Left cardiac atrium (tissue), 4 donors: ENCODE results near the gene MPPED1. TPM values are rescaled to one million over a fixed set of nuclear protein-coding genes. Genes with fewer than 3 reads are reported as not detected.

Experiments
- ATAC-seq, 2 donors: fragments of 200-7000 bp; cut with Tn5 transposase; one replicate each; pipeline ENCODE4 v1.9.1; 2020; ENCODE audit warnings: mild to moderate bottlenecking in 2 of 2, moderate library complexity in 2 of 2
- DNase-seq: peaks from one replicate; pipeline ENCODE4 v3.0.0-alpha.2; 2020
- intact Hi-C, 2 donors: fragments of 100-400 bp; cut with DNase I; formaldehyde crosslinking; loops; one replicate each; pipeline versions ENCODE4 v1.14.1 to v1.15.1; 2022 to 2023
- total RNA-seq, 2 donors: library from RNA; stranded (reverse); fragmentation: NEBNext Ultra II Directional; extraction: Animal tissue kit (Norgen Biotek cat#: 25700); gene quantifications; one replicate each; pipeline ENCODE4 v1.2.1, GENCODE V29; 2021
- donor health status: DM: no; HTN: yes; CAD: no.
- donor health status: DM: no; HTN: yes; CAD: no; lungs with severe emphysema.
- donor health status: DM: yes; HTN: yes; CAD: no.
- donor health status: Dilated cardiomyopathy.

The MPPED1 gene
- total RNA-seq, 2 donors from 2014 or later: 0.12 TPM; not detected in 1

DNA sequence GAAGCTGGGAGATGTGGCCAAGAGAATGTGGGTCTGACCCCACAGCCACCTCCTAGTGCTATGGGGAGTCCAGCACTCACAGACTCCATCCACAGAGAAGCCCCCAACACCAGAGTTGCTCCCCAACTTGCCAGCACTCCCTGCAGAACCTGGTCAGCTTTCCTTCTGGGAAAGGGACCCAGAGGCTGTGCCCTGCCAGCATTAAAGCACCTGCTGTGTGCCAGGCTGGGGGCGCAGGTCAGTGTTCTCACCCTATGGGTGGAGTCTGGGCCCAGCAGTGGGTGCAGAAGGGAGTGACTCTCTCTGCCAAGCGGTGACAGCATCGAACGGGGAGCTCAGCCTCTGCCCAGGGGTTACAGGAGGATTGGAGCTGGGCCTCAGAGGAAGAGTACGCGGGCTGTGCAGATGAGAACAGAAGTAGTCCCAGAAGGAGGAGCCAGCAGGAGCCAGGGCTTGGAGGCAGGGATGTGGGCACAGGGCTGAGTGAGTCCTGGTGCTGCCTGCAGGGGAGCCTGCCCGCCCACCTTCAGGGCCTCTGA lies 114.4 kb downstream of the MPPED1 start:
- intact Hi-C loops: no loop called here
- DNase-seq: no peak
- no peak for ATAC-seq

DNA sequence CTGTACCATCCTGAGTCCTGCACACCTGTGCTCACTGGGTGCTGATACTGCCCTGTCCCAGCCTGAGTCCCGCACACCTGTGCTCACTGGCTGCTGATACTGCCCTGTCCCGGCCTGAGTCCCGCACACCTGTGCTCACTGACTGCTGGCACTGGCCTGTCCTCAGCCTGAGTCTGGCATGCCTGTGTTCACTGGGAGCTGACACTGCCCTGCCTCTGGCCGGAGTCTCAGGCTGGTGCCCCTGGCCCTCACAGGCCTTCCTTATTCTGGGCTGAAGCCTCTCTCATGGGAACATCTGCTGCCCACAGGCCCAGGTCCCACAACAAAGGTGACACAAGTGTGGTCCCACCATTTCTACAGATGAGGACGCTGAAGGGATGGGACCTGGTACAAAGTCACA lies 115.1 kb downstream of the MPPED1 start:
- ATAC-seq (no peak), DNase-seq (no peak)
- intact Hi-C loops: no loop called here

DNA sequence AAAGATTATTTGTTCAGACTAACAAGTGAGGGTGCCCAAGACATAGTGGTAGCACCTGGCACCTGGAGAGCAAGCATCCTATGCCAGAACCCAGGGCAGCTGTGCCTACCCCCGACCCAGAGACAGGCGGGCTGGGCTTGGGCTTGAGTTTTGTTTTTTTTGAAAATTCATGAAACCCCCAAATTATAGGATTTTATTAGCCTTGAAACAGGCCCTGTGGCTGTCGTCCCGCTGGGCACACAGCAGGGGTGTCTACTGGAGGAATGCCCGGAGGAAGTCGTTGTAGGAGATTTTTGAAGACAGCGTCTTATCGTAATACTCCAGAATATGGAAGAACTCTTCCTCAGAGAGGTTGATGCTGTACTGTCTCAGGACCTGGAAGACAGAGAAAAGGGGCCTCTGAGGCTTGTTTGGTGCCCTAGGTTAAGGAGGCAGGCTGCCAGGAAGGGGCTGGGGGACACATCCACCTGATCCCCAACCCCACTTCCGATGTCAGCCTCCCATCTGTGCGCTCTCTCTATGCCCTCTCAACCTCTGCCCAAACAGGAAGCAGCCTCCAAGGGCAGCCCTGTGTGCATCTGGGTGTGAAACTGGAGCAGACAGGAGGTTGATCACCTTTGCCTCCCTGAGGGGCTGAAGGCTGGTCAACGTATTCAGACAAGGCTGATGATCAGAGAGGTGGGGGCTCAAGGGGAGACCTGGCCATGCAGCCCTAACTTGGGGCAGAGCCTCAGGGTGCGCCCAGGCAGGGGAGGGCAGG lies 117.0 kb downstream of the MPPED1 start:
- intact Hi-C loops: no loop called here
- ATAC-seq (no peak), DNase-seq (no peak)

DNA sequence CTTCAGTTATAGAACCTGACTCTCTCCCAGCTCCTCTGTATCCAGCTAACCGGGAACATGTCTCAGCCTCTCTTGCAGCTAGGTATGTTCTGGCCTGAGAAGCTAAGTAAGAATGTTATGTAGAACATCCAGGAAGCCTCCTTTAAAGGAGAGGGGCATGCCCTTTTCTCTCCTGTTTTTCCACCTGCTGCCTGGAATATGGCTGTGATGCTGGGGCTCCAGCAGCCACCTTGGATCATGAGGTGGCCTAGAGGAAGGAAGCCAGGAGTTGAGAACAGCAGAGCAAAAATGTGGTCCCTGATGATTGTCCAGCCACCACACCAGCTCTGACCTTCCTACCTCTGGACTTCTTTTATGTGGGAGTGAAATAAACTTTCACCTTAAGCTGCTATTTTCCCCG lies 117.6 kb downstream of the MPPED1 start:
- intact Hi-C loops: no loop called here
- no peak for ATAC-seq

GRCh38 chr22:43529934-43530333 lies 118.1 kb downstream of the MPPED1 start:
- intact Hi-C loops: no loop called here
- ATAC-seq: no peak
- no peak for DNase-seq

More for the DNA sequence above, 117.6 kb downstream of the MPPED1 start:
- DNase-seq: no peak

GRCh38 chr22:43530349-43531201 lies 118.8 kb downstream of the MPPED1 start:
- DNase-seq: no peak
- intact Hi-C loops: no loop called here
- ATAC-seq: no peak

- DNase-seq (no peak), ATAC-seq (no peak)
- intact Hi-C loops: no loop called here
Measured at GRCh38 chr22:43531651-43532050, 119.8 kb downstream of the MPPED1 start.

- ATAC-seq (no peak), DNase-seq (no peak)
- intact Hi-C loops: no loop called here
Measured at GRCh38 chr22:43532301-43533155, 120.7 kb downstream of the MPPED1 start.

DNA sequence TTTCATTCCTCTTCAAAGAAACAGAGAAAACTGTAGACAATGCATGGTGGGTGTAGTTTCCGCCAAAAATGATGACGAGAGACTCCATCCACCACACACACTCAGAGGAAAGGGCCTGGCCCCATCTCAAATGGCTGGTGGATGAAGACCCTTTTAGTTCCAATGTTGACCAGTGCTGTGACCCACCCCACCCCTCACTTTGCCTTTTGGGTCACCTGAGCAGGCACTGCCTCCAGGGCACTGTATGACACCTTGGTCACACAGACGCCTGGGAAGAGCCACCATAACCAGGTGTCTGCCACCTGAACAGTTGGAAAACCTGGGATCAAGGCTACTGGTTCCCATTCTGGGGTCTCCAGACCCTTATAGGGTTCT lies 121.3 kb downstream of the MPPED1 start:
- no peak for DNase-seq
- intact Hi-C loops: no loop called here
- no peak for ATAC-seq

GRCh38 chr22:43533656-43534428 lies 122.0 kb downstream of the MPPED1 start:
- ATAC-seq: no peak
- no peak for DNase-seq
- intact Hi-C loops: no loop called here

GRCh38 chr22:43534916-43535315 lies 123.1 kb downstream of the MPPED1 start:
- intact Hi-C loops: no loop called here
- ATAC-seq: no peak

DNA sequence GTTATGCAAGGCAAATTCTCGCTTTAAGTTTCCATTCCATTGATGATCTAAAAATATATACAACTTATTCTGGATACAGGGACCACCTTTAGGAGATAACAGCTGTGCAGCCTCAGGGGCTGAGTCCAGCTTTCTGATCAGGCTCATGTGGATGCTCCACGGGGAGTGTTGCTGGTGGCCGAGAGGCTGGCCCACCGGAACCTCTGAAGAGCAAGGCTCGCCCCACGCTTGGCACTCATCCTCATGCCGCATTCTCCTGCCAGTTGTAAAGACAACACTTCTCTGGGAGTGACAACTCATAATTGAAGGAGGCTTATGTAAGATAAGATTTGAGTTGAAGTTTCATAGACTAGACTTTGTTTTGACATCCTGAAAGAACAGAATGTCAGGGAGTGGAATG lies 123.5 kb downstream of the MPPED1 start:
- ATAC-seq: peak in 1 of 2 donors; percentile 21
- intact Hi-C loops: no loop called here

More at GRCh38 chr22:43534916-43535315, 123.1 kb downstream of the MPPED1 start:
- DNase-seq: no peak

GRCh38 chr22:43535741-43536140 lies 123.9 kb downstream of the MPPED1 start:
- no peak for DNase-seq
- ATAC-seq: peak in 1 of 2 donors; percentile 23
- intact Hi-C loops: no loop called here

More for the DNA sequence above, 123.5 kb downstream of the MPPED1 start:
- DNase-seq: no peak

- ATAC-seq (no peak), DNase-seq (no peak)
- intact Hi-C loops: no loop called here
Measured at GRCh38 chr22:43537019-43537585, 125.3 kb downstream of the MPPED1 start.

DNA sequence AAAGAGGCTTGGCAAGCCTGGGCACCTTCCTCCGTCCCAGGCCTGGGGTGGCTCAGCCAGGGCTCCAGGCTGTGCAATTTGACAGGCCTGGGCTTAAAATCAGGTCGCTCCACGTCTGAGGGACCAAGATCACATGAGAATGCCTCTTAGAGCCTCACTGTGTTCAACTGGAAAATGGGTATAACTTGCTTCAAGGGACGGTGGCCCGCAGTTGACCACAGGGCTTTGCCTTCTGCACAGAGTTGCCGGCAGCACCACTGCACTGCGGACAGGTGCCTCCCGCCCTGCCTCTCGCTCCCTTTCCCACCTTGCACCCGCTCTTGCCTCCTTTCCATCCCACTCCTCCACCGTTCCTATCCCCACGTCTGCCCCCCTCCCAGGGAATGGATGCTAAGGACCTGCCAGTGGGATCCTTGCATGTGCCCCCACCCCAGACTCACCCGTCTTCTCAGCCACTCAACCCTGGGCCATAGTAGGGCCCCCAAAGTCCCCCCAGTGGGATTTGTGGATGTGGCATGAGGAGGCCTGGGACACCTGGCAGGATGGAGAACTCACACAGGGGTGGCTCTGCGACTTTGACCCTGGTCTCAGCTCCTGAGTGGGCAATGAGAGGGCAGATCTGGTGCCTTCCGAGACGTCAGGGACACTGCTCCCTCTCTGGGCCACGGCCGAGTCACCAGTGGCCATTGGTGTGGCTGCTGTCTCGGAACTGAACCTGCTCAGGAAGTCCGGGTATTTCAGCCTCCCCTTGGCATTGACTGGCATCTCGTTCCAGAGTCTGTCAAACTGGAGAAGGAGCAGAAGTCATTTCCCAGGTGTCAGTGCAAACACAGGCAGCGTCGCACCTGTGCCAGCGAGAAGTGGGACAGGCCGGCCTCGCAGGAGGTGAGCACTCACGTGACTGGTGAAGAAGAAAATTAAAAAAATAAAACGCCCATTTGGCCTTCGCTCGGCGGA lies 128.0 kb downstream of the MPPED1 start:
- ATAC-seq (no peak), DNase-seq (no peak)
- intact Hi-C loops: no loop called here

DNA sequence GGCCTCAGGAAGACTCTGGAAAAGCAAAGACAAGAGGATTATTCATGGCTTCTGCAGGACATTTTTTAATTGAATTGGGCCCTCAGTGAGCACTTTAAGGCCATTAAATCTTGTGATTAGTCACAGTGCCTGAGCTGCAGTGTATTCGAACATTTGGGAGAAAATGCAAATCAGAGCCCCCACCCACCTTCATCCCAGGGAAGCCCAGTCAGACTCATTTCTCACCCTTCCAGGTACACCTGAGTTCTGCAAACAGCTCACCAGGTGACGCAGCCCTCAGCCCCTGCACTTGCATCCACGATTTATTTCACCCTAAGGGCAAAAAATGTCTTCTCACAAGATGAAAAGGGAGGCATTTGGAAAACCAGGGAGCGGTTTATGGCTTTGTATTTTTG lies 128.7 kb downstream of the MPPED1 start:
- intact Hi-C loops: no loop called here
- ATAC-seq (no peak), DNase-seq (no peak)

DNA sequence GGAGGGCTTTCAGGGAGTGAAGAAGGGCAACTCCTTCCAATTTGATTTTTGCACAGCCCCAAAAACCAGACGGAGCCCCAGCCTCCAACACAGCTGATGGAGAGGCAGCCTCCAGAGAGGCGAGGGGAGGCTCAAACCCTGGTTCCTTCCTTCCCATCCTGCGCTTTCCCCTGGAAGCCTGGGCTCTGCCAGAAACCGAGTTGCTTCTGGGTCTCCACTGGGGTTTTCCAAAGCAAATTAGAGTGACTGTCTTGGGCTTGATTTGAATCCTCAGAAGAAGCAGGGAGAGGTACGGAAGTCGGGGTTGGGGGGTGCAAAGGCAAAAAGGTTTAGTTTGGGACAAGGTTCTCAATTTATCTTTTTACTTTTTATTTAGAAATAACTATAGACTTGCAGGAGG lies 129.2 kb downstream of the MPPED1 start:
- intact Hi-C loops: no loop called here
- ATAC-seq (no peak), DNase-seq (no peak)
